Esophagus muscularis mucosa (tissue), 3 donors: ENCODE results near the gene RRP36.

ENCODE experiments used
- POLR2AphosphoS5 ChIP-seq, 2 donors: sonication (generic); formaldehyde crosslinking; IDR thresholded peaks; one replicate each; pipeline ENCODE4 v1.6.1; 2017; ENCODE audit warnings: antibody characterized with exemption in 2 of 2
- TF ChIP-seq, protein P1 (sequence below), 3 experiments: fragments of 200-600 bp in 2 of 3; fragments of 450-650 bp in 1 of 3; sonication (generic) in 2 of 3; IDR thresholded peaks; one replicate each; pipeline ENCODE4 v1.5.1; 2017 to 2019; ENCODE audit warnings: antibody characterized with exemption in 3 of 3, mild to moderate bottlenecking in 2 of 3, moderate library complexity in 1 of 3

DNA sequence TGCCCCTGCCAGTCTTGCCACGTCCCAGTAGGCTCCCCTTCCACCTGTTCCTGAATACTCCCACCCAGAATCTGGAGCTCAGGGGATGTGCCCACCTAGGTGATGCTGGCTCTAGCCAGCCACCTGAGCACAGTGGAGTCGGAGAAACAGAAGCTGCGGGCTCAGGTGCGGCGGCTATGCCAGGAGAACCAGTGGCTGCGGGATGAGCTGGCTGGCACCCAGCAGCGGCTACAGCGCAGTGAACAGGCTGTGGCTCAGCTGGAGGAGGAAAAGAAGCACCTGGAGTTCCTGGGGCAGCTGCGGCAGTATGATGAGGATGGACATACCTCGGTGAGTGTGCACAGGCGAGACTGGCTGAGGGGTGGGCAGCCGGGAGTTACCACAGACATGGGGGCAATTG is 41.4 kb downstream of the RRP36 start:
- TF ChIP-seq POLR2AphosphoS5 (IDR thresholded peaks at IDR 0.05) = no peak
- TF ChIP-seq, protein P1, sequence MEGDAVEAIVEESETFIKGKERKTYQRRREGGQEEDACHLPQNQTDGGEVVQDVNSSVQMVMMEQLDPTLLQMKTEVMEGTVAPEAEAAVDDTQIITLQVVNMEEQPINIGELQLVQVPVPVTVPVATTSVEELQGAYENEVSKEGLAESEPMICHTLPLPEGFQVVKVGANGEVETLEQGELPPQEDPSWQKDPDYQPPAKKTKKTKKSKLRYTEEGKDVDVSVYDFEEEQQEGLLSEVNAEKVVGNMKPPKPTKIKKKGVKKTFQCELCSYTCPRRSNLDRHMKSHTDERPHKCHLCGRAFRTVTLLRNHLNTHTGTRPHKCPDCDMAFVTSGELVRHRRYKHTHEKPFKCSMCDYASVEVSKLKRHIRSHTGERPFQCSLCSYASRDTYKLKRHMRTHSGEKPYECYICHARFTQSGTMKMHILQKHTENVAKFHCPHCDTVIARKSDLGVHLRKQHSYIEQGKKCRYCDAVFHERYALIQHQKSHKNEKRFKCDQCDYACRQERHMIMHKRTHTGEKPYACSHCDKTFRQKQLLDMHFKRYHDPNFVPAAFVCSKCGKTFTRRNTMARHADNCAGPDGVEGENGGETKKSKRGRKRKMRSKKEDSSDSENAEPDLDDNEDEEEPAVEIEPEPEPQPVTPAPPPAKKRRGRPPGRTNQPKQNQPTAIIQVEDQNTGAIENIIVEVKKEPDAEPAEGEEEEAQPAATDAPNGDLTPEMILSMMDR (IDR thresholded peaks at IDR 0.05) = no peak
